ENCODE measurements around the gene DOC2B. TPM values are rescaled to one million over a fixed set of nuclear protein-coding genes. Genes with fewer than 3 reads are reported as not detected.
"Not testable (repeated sequence)": the region's sequence is repeated elsewhere in the genome, so short reads cannot be mapped to it uniquely, and the experiment has no call there.

The DOC2B gene
- polyA plus RNA-seq, 1 donor from 2014 or later, result 4.8 TPM

DNA sequence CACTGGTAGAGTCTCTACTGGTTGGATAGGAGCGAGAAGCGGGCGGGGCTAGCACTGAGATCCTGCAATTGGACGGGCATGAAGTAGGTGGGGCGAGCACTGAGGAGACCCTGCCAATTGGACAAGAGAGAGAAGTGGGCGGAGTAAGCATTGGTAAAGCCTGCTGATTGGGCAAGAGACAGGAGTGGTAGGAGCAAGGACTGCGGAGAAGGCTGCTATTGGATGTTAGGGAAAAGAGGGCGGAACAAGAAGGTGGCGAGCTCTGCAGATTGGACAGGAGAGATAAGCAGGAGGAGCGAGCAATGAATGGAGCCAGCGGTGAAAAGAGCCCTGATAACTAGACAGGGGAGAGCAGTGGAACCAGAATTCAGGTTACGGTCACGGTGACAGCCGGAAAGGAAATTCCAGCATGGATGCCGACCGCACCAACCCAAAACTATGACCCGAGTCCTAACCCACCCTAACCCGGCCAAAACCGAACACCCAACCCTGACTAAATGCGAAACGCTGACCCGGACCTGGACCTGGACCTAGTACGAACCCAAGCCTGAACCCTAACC lies 39.3 kb downstream of the DOC2B start:
- Histone ChIP-seq H3K4me2 (ENCODE audit: low read length) (no peak overlapping the region), H3K27me3 (ENCODE audit: insufficient read depth, low read depth, low read length) (no peaks in the 10 kb centered on the region), H3F3A (ENCODE audit: insufficient read depth, low read length, poor library complexity, severe bottlenecking) (no peaks in the 10 kb centered on the region), H3K9ac (ENCODE audit: low read length) (no peak overlapping the region), H3K36me3 (ENCODE audit: insufficient read depth, low read length) (no peaks in the 10 kb centered on the region), H4K20me1 (ENCODE audit: insufficient read depth) (no peaks in the 10 kb centered on the region), H3K9me3 (ENCODE audit: low read length) (no peaks in the 10 kb centered on the region), H2AFZ (ENCODE audit: low read depth, low read length) (no peak overlapping the region), H3K9me2 (ENCODE audit: insufficient read depth, low read length) (no peaks in the 10 kb centered on the region), H3K4me3 (ENCODE audit: low read length) (no peak overlapping the region), H3K27ac (ENCODE audit: low read length) (no peak overlapping the region), H3K79me2 (replicated peaks; ENCODE audit: insufficient read depth, low read length) (no peaks in the 10 kb centered on the region)
- TF ChIP-seq POLR2AphosphoS5 (IDR thresholded peaks at IDR 0.05) (no peak), EP300 (conservative IDR thresholded peaks at IDR 0.05; ENCODE audit: poor library complexity, severe bottlenecking) (no peak), RAD21 (conservative IDR thresholded peaks at IDR 0.05) (no peak), SMC3 (conservative IDR thresholded peaks at IDR 0.05; ENCODE audit: poor library complexity) (no peak), TAF1 (IDR thresholded peaks at IDR 0.05; ENCODE audit: low read depth) (no peak), MXI1 (conservative IDR thresholded peaks at IDR 0.05; ENCODE audit: poor library complexity, severe bottlenecking) (no peak), EZH2 (IDR thresholded peaks at IDR 0.05; ENCODE audit: borderline replicate concordance, insufficient read depth, low read length, poor library complexity, severe bottlenecking) (no peak)
- TF ChIP-seq, protein P1, sequence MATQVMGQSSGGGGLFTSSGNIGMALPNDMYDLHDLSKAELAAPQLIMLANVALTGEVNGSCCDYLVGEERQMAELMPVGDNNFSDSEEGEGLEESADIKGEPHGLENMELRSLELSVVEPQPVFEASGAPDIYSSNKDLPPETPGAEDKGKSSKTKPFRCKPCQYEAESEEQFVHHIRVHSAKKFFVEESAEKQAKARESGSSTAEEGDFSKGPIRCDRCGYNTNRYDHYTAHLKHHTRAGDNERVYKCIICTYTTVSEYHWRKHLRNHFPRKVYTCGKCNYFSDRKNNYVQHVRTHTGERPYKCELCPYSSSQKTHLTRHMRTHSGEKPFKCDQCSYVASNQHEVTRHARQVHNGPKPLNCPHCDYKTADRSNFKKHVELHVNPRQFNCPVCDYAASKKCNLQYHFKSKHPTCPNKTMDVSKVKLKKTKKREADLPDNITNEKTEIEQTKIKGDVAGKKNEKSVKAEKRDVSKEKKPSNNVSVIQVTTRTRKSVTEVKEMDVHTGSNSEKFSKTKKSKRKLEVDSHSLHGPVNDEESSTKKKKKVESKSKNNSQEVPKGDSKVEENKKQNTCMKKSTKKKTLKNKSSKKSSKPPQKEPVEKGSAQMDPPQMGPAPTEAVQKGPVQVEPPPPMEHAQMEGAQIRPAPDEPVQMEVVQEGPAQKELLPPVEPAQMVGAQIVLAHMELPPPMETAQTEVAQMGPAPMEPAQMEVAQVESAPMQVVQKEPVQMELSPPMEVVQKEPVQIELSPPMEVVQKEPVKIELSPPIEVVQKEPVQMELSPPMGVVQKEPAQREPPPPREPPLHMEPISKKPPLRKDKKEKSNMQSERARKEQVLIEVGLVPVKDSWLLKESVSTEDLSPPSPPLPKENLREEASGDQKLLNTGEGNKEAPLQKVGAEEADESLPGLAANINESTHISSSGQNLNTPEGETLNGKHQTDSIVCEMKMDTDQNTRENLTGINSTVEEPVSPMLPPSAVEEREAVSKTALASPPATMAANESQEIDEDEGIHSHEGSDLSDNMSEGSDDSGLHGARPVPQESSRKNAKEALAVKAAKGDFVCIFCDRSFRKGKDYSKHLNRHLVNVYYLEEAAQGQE (IDR thresholded peaks at IDR 0.05; ENCODE audit: borderline replicate concordance), result no peak
- TF ChIP-seq, protein P2, sequence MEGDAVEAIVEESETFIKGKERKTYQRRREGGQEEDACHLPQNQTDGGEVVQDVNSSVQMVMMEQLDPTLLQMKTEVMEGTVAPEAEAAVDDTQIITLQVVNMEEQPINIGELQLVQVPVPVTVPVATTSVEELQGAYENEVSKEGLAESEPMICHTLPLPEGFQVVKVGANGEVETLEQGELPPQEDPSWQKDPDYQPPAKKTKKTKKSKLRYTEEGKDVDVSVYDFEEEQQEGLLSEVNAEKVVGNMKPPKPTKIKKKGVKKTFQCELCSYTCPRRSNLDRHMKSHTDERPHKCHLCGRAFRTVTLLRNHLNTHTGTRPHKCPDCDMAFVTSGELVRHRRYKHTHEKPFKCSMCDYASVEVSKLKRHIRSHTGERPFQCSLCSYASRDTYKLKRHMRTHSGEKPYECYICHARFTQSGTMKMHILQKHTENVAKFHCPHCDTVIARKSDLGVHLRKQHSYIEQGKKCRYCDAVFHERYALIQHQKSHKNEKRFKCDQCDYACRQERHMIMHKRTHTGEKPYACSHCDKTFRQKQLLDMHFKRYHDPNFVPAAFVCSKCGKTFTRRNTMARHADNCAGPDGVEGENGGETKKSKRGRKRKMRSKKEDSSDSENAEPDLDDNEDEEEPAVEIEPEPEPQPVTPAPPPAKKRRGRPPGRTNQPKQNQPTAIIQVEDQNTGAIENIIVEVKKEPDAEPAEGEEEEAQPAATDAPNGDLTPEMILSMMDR (IDR thresholded peaks at IDR 0.05; ENCODE audit: poor library complexity, severe bottlenecking), result no peak

DNA sequence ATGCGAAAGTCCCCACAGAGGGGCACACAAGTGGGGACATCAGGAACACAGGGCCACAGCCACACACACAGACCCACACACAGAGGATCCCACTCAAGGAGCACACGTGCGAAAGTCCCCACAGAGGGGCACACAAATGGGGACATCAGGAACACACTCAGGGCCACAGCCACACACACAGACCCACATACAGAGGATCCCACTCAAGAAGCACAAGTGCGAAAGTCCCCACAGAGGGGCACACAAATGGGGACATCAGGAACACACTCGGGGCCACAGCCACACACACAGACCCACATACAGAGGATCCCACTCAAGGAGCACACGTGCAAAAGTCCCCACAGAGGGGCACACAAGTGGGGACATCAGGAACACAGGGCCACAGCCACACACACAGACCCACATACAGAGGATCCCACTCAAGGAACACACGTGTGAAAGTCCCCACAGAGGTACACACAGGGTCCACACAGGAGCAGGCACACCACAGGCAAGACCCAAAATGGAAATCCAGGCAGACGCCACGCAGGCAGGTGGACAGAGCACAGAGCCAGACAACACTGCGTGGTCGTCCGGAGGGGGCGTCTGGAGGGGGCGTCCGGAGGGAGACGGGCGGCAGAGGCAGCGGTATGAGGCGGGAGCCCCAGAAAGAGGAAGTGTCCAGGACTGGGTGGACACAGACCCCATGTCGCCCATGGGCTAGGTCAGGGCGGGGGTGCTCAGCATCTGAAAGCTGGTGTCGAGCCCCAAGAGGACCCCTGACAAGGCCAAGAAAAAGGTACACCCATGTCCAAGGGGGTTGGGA lies 41.8 kb downstream of the DOC2B start:
- not testable (repeated sequence) for H3K9me3 ChIP-seq (ENCODE audit: low read length); H3K9me2 ChIP-seq (ENCODE audit: insufficient read depth, low read length); H3K4me2 ChIP-seq (ENCODE audit: low read length); H3K79me2 ChIP-seq (replicated peaks; ENCODE audit: insufficient read depth, low read length); H3K27me3 ChIP-seq (ENCODE audit: insufficient read depth, low read depth, low read length); H3K9ac ChIP-seq (ENCODE audit: low read length); H4K20me1 ChIP-seq (ENCODE audit: insufficient read depth); H2AFZ ChIP-seq (ENCODE audit: low read depth, low read length); H3K4me3 ChIP-seq (ENCODE audit: low read length); H3F3A ChIP-seq (ENCODE audit: insufficient read depth, low read length, poor library complexity, severe bottlenecking); H3K27ac ChIP-seq (ENCODE audit: low read length); H3K36me3 ChIP-seq (ENCODE audit: insufficient read depth, low read length)

DNA sequence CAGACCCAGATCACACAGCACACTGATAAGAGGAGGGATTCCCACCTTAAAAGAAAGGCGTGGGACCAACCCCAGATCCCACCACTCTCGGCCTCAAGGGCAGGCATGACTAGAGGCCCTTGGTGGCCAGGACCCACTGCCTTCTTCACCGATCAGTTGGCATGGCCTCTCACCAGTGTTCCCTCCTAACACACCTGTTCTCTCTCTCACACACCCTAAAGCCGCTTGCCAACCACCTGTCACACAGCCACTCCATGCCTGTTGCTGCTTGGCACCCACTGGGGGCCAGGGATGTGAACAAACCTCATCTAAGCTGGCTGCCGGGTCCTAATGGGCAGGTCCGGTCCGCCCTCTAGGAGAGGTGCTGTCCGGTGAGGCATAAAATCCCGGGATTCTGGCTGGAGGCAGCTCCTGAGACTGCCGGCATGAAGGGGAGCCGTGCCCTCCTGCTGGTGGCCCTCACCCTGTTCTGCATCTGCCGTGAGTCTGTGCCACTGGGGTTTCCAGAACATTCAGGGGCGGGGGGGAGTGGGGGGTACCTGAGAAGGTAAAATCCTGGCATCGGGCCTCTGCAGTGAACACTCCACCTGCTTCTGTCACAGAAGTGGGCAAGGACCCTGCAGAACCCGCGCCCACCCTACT lies 44.2 kb downstream of the DOC2B start, which contains the start of gene SCGB1C2:
SCGB1C2 (plus strand) TSS at position 404 of the 642 bp plus-strand sequence; CDS start at position 426, 22 bp downstream.
- not testable (repeated sequence) for H3K4me3 ChIP-seq (ENCODE audit: low read length)

DNA sequence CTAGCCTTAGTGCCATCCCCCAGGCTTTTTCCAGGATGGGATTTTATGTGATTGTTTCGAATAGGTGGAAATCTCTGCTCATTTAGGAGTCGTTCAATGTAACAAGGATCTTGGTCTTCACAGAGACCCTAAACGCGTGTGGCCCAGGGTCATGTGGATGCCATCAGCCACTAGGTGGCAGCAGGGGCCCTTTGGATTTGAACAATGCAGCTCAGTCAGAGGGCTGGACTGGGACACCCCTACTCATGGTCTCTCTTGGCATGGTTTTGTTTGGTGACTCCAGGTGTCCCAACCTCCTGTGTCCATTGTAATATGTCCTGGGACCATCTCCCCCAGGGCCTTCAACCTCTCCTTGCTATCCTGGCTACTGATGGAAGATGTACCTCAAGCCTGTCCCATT lies 44.9 kb downstream of the DOC2B start:
- H3F3A ChIP-seq (ENCODE audit: insufficient read depth, low read length, poor library complexity, severe bottlenecking); H3K36me3 ChIP-seq (ENCODE audit: insufficient read depth, low read length); H3K79me2 ChIP-seq (replicated peaks; ENCODE audit: insufficient read depth, low read length); H3K27me3 ChIP-seq (ENCODE audit: insufficient read depth, low read depth, low read length); H3K9me3 ChIP-seq (ENCODE audit: low read length); H3K9ac ChIP-seq (ENCODE audit: low read length); H3K4me2 ChIP-seq (ENCODE audit: low read length); H3K27ac ChIP-seq (ENCODE audit: low read length); H2AFZ ChIP-seq (ENCODE audit: low read depth, low read length); H3K4me3 ChIP-seq (ENCODE audit: low read length); H4K20me1 ChIP-seq (ENCODE audit: insufficient read depth); H3K9me2 ChIP-seq (ENCODE audit: insufficient read depth, low read length): not testable (repeated sequence)

More for the DNA sequence above, 44.2 kb downstream of the DOC2B start, which contains the start of gene SCGB1C2:
- not testable (repeated sequence) for H3F3A ChIP-seq (ENCODE audit: insufficient read depth, low read length, poor library complexity, severe bottlenecking); H3K27me3 ChIP-seq (ENCODE audit: insufficient read depth, low read depth, low read length); H3K4me2 ChIP-seq (ENCODE audit: low read length); H2AFZ ChIP-seq (ENCODE audit: low read depth, low read length); H4K20me1 ChIP-seq (ENCODE audit: insufficient read depth); H3K27ac ChIP-seq (ENCODE audit: low read length); H3K36me3 ChIP-seq (ENCODE audit: insufficient read depth, low read length); H3K9me2 ChIP-seq (ENCODE audit: insufficient read depth, low read length); H3K79me2 ChIP-seq (replicated peaks; ENCODE audit: insufficient read depth, low read length); H3K9ac ChIP-seq (ENCODE audit: low read length); H3K9me3 ChIP-seq (ENCODE audit: low read length)

Data from neural cell (in vitro differentiated cells).